ENCODE data around the gene TAS2R7. TPM values are rescaled to one million over a fixed set of nuclear protein-coding genes. Genes with fewer than 3 reads are reported as not detected.
"Not testable (repeated sequence)": the region's sequence is repeated elsewhere in the genome, so short reads cannot be mapped to it uniquely, and the experiment has no call there.

Gene TAS2R7
- total RNA-seq, result not detected

GRCh38 chr12:10802587-10802986, at the start of gene TAS2R7:
Gene TAS2R7 (minus strand): TSS chr12:10802627. CDS start chr12:10802570, 57 bp downstream.
- CTCF ChIA-PET, result no interaction called here

GRCh38 chr12:10851243-10851858, 48.9 kb upstream of the TAS2R7 start:
- CTCF ChIA-PET, result no interaction called here

More at GRCh38 chr12:10802587-10802986, at the start of gene TAS2R7:
- POLR2A ChIA-PET, result no interaction called here

GRCh38 chr12:10849425-10849878, 47.0 kb upstream of the TAS2R7 start, which contains the start of gene PRR4:
Gene PRR4 (minus strand): TSS chr12:10849475. CDS start chr12:10849437, 38 bp downstream.
- ChIA-PET CTCF (no interaction called here), POLR2A (no interaction called here)

More at GRCh38 chr12:10851243-10851858, 48.9 kb upstream of the TAS2R7 start:
- POLR2A ChIA-PET, result interaction anchor here (0.6 kb wide), 1 partner anchor 270 kb away, joined by 3 read pairs; no protein-coding TSS in a partner anchor

DNA sequence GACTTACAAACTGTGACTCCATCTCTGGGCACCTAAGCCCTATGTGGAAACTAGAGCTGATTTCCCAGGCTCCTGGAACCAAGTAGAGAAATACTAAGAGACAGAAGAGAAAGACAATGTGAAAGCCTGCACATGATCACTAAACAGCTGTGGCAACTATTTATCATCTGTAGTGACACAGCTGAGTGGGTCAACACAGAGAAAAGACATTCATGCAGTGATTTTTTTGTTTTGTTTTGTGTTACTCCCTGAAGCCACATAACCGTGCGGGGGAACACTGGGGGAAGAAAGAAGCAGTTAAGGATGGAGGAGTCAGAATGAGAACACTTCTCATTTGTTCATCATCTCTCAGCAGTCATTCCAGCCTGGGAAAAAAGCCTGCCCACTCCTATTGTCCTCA, 45.3 kb upstream of the TAS2R7 start:
- POLR2A ChIA-PET, result no interaction called here
- CTCF ChIA-PET, result no interaction called here

- CTCF ChIA-PET, result no interaction called here
These were observed 40.4 kb upstream of the TAS2R7 start for GRCh38 chr12:10842862-10843261.

DNA sequence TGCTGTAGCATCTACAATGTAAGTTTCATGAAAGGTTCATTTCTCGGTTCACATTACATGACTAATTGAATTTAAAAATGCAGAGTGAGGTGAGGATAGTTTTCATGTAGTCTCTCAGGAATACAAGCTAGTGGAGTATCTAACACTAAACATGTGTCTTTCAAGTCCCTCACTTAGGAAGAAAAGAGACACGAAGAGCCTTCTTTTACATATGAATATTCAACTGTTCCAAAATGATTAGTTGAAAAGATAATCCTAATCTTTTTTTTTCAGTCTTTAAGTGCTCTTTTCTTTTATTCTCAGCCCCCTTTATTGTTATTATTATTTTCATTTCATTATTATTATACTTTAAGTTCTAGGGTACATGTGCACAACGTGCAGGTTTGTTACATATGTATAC, 36.0 kb upstream of the TAS2R7 start:
- POLR2A ChIA-PET, result no interaction called here
- CTCF ChIA-PET, result no interaction called here

More at GRCh38 chr12:10842862-10843261, 40.4 kb upstream of the TAS2R7 start:
- POLR2A ChIA-PET, result no interaction called here

DNA sequence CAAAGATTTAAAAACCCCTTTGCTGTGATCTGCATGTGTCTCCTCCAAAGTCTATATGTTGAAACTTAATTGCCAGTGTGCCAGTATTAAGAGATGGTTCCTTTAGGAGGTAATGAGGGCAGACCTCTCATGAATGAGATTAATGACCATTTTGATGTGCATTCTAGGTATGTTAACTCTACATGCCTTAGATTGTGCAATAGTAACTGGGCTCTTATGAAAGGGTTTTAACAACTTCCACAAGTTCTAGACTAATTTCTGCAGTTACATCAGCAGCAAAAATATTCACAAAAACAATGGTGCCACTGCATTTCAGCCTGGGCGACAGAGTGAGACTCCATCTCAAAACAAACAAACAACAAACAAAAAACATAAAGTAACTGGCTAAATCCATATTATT, 27.6 kb upstream of the TAS2R7 start:
- ChIA-PET CTCF (no interaction called here), POLR2A (no interaction called here)

DNA sequence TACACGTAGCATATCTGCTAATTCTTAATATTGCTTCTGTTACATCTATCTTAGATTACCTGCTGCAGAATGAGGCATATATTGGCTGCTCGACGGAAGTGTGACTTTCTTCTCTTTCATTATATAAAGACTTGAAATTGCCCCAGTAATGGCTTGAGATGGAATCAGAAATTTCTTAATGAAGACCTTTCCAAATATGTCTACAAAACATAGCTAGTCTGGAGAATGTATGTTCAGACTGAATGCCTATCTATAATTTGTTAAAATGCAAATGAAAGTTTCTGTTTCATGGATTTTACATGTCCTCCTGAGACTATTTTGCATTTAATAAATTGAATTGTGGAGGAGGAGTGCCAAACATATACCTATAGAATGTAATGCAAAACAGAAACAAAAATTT, 23.8 kb upstream of the TAS2R7 start, which contains the start of gene TAS2R10:
Gene TAS2R10, minus strand, starts transcription at position 101 of the 400 bp plus-strand sequence. Its CDS starts 89 bp downstream, at position 12.
- CTCF ChIA-PET, result no interaction called here
- POLR2A ChIA-PET, result no interaction called here

DNA sequence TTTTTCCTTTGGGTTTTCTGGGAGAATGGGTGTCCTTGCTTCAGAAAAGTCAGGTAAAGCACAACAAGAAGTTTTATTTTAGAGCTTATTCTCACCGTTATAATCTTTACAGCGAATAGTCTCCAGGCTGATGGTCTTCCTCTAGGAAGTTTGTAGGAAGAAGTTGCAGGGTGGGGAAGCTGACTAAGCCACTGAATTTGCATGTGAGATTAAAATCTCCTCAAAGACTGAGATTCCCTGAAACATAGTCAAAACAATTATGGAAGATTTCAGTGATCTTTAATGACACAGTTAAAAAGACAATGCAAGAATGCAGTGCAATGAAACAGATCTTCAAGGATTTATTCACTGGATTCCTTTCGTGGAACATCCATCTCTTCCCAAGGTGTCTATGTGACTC, 22.5 kb upstream of the TAS2R7 start:
- CTCF ChIA-PET, result no interaction called here
- POLR2A ChIA-PET, result no interaction called here

DNA sequence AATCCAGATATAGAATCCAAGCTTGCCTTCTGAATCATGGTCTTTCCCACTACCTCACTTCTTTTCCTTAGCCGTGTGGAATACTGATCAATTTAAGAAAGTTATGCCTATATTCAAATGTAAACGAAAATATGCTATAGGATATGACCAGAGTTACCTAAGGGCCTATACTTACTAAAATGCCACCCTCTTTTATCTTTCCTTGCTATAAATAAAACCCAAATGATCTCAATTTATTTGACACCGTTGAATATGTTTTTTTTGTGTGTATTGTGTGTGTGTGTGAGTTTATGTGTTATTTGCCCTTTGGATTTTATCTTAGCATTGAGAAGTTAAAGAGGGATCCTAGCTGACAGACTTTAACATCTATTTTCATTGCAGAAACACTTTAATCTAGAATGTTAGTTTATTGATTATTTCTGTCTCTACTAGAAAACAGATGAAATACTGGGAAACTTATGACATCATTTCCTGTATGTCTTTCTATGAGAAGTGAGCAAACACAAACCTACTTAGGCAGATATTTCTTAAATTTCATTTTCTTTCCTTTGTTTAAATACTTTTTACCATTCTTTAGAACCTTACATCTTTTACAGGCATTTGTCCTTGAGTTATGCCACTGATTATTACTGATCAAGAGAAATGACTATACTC, 9.6 kb upstream of the TAS2R7 start:
- ChIA-PET CTCF (no interaction called here), POLR2A (no interaction called here)

- POLR2A ChIA-PET, result no interaction called here
- CTCF ChIA-PET, result no interaction called here
These were observed 7.6 kb upstream of the TAS2R7 start, which contains the start of gene TAS2R9 for GRCh38 chr12:10810068-10810467. Gene TAS2R9 (minus strand): TSS chr12:10810168. CDS start chr12:10810075, 93 bp downstream.

GRCh38 chr12:10807186-10807585, 4.8 kb upstream of the TAS2R7 start, which contains the start of gene TAS2R8:
Gene TAS2R8 (minus strand): TSS chr12:10807286. CDS start chr12:10806980, 306 bp downstream.
- POLR2A ChIA-PET, result no interaction called here
- CTCF ChIA-PET, result no interaction called here

GRCh38 chr12:10801741-10802140, 686 bp downstream of the TAS2R7 start:
- CTCF ChIA-PET, result no interaction called here

GRCh38 chr12:10794222-10794621, 8.2 kb downstream of the TAS2R7 start:
- ChIA-PET POLR2A (no interaction called here), CTCF (no interaction called here)

More at GRCh38 chr12:10801741-10802140, 686 bp downstream of the TAS2R7 start:
- POLR2A ChIA-PET, result no interaction called here

- POLR2A ChIA-PET, result not testable (repeated sequence)
These were observed 10.7 kb downstream of the TAS2R7 start for GRCh38 chr12:10791769-10792168.

DNA sequence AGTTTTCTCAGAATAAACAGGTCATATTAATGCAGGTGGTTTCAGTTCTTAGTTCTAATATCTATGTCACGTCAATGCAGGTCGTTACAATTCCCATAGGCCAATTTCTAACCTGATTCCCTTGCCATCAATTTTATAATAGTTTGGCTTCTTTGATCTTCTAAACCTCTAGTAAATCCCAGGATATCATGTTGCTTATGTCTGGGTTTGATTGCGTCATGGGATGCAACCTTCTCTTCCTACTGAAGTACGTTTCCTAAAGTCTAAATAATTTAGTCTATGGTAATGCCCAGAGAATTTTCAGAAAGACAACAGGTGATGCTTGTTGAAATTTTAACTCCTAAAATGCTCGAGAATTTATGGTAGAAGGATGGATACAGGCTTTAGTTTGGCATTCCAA, 19.2 kb downstream of the TAS2R7 start:
- ChIA-PET POLR2A (no interaction called here), CTCF (interaction anchor here (0.5 kb wide), 1 partner anchor 454 kb away, joined by 5 read pairs; no protein-coding TSS in a partner anchor)

More at GRCh38 chr12:10791769-10792168, 10.7 kb downstream of the TAS2R7 start:
- CTCF ChIA-PET, result not testable (repeated sequence)

DNA sequence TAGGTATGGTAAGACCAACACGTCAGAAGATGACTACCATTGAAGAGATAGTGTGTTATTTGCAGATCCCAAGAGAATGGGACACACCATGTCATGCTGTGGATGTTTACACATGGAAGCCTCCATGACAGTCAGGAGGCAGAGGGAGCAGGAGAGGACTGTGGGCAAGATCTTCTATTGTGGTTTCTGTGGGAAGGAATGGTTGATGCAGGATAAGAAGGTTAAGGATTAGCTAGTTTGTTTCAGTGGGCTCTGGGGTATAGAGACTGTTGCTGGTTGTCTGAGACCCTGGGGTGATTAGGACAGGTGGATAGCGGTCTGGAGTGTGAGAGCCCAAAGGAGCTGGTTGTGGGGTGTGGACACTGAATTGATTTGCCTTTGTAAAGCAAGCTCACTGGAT, 23.3 kb downstream of the TAS2R7 start:
- ChIA-PET POLR2A (no interaction called here), CTCF (no interaction called here)

DNA sequence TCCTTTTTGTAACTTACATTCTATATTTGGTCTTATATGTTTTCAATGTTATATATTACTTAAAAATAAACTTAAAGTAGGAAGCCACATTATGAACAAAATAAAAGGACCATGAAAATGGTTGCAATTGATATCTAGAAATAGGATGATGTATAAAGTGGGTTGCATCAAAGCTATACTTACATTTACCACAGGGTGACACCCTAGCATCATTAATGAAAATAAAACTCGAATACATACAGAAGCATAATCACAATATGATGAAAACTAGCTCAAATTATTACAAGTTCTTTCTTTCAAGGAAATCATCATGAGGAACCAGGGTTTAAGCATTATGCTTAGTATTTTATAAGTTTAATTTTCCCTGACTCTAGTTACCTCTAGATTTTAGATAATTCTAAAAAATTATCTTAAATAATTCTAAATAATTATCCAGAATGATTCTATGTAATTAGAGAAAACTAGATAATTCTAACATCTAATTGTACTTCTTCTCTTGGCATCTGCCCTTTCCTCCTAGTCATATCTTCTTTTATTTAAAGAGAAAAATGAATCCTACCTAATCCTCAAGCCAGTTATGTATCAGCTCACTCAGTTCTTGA, 31.2 kb downstream of the TAS2R7 start:
- ChIA-PET CTCF (interaction anchor here (0.6 to 1.7 kb wide), 3 partner anchors 429 to 715 kb away, joined by 4 to 8 read pairs (median 4); no protein-coding TSS in a partner anchor), POLR2A (interaction anchor here (0.6 kb wide), 1 partner anchor 1954 kb away, joined by 7 read pairs; no protein-coding TSS in a partner anchor)

GRCh38 chr12:10759657-10760056, 42.8 kb downstream of the TAS2R7 start:
- POLR2A ChIA-PET, result no interaction called here
- CTCF ChIA-PET, result interaction anchor here (1.2 kb wide), 1 partner anchor 10 kb away, joined by 6 read pairs; no protein-coding TSS in a partner anchor

DNA sequence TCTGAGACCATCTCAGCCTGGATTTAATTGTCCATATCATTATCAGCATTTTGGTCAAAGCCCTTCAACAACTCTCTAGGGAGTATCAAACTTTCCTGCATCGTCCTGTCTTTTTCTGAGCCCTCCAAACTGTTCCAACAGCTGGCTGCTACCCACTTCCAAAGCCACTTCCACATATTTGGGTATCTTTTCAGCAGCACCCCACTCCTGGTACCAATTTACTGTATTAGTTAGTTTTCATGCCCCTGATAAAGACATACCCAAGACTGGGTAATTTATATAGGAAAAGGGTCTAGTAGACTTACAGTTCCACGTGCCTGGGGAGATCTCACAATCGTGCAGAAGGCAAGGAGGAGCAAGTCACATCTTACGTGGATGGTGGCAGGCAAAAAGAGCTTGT, 46.2 kb downstream of the TAS2R7 start:
- ChIA-PET CTCF (no interaction called here), POLR2A (no interaction called here)

- ChIA-PET CTCF (no interaction called here), POLR2A (no interaction called here)
These were observed 49.4 kb downstream of the TAS2R7 start for GRCh38 chr12:10753059-10753458.

All from activated CD8-positive, alpha-beta memory T cell treated with anti-CD3 and anti-CD28 coated beads for 36 hours (primary cell).